Measurements from ENCODE around the gene CYP2A7.

DNA sequence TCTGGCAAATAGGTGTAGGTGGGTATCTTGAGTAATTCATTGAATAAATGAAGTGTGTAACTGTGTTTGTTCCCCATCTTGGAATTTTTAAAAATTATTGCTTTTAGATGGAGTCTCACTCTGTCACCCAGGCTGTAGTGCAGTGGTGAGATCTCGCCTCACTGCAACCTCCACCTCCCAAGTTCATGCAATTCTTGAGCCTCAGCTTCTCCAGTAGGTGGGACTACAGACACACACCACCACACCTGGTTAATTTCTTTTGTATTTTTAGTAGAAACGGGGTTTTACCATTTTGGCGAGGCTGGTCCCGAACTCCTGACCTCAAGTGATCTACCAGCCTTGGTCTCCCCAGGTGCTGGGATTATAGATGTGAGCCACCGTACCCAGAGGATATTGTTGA, 23.9 kb downstream of the CYP2A7 start:
- TF ChIP-seq, protein P1, sequence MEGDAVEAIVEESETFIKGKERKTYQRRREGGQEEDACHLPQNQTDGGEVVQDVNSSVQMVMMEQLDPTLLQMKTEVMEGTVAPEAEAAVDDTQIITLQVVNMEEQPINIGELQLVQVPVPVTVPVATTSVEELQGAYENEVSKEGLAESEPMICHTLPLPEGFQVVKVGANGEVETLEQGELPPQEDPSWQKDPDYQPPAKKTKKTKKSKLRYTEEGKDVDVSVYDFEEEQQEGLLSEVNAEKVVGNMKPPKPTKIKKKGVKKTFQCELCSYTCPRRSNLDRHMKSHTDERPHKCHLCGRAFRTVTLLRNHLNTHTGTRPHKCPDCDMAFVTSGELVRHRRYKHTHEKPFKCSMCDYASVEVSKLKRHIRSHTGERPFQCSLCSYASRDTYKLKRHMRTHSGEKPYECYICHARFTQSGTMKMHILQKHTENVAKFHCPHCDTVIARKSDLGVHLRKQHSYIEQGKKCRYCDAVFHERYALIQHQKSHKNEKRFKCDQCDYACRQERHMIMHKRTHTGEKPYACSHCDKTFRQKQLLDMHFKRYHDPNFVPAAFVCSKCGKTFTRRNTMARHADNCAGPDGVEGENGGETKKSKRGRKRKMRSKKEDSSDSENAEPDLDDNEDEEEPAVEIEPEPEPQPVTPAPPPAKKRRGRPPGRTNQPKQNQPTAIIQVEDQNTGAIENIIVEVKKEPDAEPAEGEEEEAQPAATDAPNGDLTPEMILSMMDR (optimal IDR thresholded peaks at IDR 0.05 in 1 of 3, IDR thresholded peaks at IDR 0.05 in 1 of 3, conservative IDR thresholded peaks at IDR 0.05 in 1 of 3; ENCODE audit: extremely low read depth in 1 of 3, insufficient read depth in 2 of 3, low read length in 3 of 3), result no peak
- no peak for TF ChIP-seq EZH2 (IDR thresholded peaks at IDR 0.05; ENCODE audit: low read length)

Measured in keratinocyte (primary cell).